ENCODE results near the gene ZNF48. TPM values are rescaled to one million over a fixed set of nuclear protein-coding genes. Genes with fewer than 3 reads are reported as not detected.

The ZNF48 gene
- total RNA-seq, 1 donor from 2014 or later = 6.1 TPM

GRCh38 chr16:30357715-30358576 is 37.3 kb upstream of the ZNF48 start:
- Histone ChIP-seq H3K27me3 (no peaks in the 10 kb centered on the region), H3K4me1 (peaks cover 22% of the 10 kb centered on the region), H3K4me3 (no peak overlapping the region), H3K9me3 (no peaks in the 10 kb centered on the region), H3K27ac (no peak overlapping the region), H3K36me3 (peaks cover 62% of the 10 kb centered on the region)
- DNase-seq = no peak
- no peak for TF ChIP-seq CTCF (IDR thresholded peaks at IDR 0.05)
- ATAC-seq = no peak
- intact Hi-C loops (cut with DNase I) = no loop called here

GRCh38 chr16:30358577-30358936 is 36.7 kb upstream of the ZNF48 start:
- H3K9me3 ChIP-seq = no peaks in the 10 kb centered on the region
- TF ChIP-seq CTCF (IDR thresholded peaks at IDR 0.05) = no peak
- H3K36me3 ChIP-seq = peaks cover 60% of the 10 kb centered on the region
- no peak overlapping the region for H3K4me3 ChIP-seq
- H3K27me3 ChIP-seq = no peaks in the 10 kb centered on the region
- DNase-seq = no peak
- H3K27ac ChIP-seq = no peak overlapping the region
- no peak for ATAC-seq
- H3K4me1 ChIP-seq = peaks cover 18% of the 10 kb centered on the region
- intact Hi-C loops (cut with DNase I) = no loop called here

- peaks cover 63% of the 10 kb centered on the region for H3K36me3 ChIP-seq
- no peak overlapping the region for H3K27ac ChIP-seq
- no peak overlapping the region for H3K4me3 ChIP-seq
- H3K4me1 ChIP-seq = peaks cover 12% of the 10 kb centered on the region
- no peak for TF ChIP-seq CTCF (IDR thresholded peaks at IDR 0.05)
- H3K27me3 ChIP-seq = no peaks in the 10 kb centered on the region
- intact Hi-C loops (cut with DNase I) = no loop called here
- DNase-seq (no peak), ATAC-seq (no peak)
- no peaks in the 10 kb centered on the region for H3K9me3 ChIP-seq
These were observed 36.0 kb upstream of the ZNF48 start for GRCh38 chr16:30358990-30359870.

- ATAC-seq = no peak
- Histone ChIP-seq H3K36me3 (peaks cover 69% of the 10 kb centered on the region), H3K27me3 (no peaks in the 10 kb centered on the region), H3K4me3 (no peak overlapping the region), H3K9me3 (no peaks in the 10 kb centered on the region), H3K27ac (no peak overlapping the region), H3K4me1 (peaks cover 10% of the 10 kb centered on the region)
- intact Hi-C loops (cut with DNase I) = no loop called here
- TF ChIP-seq CTCF (IDR thresholded peaks at IDR 0.05) = no peak
- DNase-seq = no peak
These were observed 35.4 kb upstream of the ZNF48 start for GRCh38 chr16:30359871-30360170.

GRCh38 chr16:30361180-30361579 is 34.0 kb upstream of the ZNF48 start:
- DNase-seq (no peak), ATAC-seq (no peak)
- H3K36me3 ChIP-seq = peaks cover 78% of the 10 kb centered on the region
- H3K27me3 ChIP-seq = no peaks in the 10 kb centered on the region
- peaks cover 10% of the 10 kb centered on the region for H3K4me1 ChIP-seq
- no peaks in the 10 kb centered on the region for H3K9me3 ChIP-seq
- intact Hi-C loops (cut with DNase I) = no loop called here
- no peak overlapping the region for H3K4me3 ChIP-seq
- TF ChIP-seq CTCF (IDR thresholded peaks at IDR 0.05) = no peak
- H3K27ac ChIP-seq = no peak overlapping the region
